Prostate gland (tissue), 2 donors: ENCODE measurements around the gene CSF2.

ENCODE experiments used
- POLR2A ChIP-seq: fragments of 450-650 bp; IDR thresholded peaks from one replicate; pipeline ENCODE4 v1.6.1; 2016; ENCODE audit warnings: antibody characterized with exemption, mild to moderate bottlenecking
- TF ChIP-seq, protein P1 (sequence below), 4 experiments: fragments of 200-600 bp in 2 of 4; fragments of 450-650 bp in 2 of 4; sonication (generic) in 2 of 4; IDR thresholded peaks; 1 replicate in 3 of 4; 2 replicates in 1 of 4; pipeline ENCODE4 v1.5.1; 2016 to 2019; ENCODE audit warnings: antibody characterized with exemption in 4 of 4, mild to moderate bottlenecking in 2 of 4, moderate library complexity in 2 of 4

DNA sequence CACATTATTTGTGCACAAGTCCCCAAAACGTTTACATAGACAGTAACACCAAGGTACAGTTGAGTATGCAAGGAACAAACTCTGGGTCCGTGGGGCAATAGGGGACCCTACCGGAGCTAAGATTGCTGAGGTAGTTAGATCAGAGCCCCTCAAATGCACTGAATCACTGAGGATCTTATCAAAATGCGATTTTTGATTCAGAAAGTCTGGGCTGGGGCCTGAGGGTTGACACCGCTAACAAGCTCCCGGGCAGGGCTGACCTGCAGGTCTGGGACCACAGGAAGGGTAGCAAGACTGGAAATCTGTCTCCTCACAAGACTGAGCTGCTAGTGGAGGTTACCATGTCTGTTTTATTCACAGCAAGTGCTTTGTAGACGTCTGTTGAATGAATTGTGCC lies 14.9 kb upstream of the CSF2 start:
- TF ChIP-seq, protein P1, sequence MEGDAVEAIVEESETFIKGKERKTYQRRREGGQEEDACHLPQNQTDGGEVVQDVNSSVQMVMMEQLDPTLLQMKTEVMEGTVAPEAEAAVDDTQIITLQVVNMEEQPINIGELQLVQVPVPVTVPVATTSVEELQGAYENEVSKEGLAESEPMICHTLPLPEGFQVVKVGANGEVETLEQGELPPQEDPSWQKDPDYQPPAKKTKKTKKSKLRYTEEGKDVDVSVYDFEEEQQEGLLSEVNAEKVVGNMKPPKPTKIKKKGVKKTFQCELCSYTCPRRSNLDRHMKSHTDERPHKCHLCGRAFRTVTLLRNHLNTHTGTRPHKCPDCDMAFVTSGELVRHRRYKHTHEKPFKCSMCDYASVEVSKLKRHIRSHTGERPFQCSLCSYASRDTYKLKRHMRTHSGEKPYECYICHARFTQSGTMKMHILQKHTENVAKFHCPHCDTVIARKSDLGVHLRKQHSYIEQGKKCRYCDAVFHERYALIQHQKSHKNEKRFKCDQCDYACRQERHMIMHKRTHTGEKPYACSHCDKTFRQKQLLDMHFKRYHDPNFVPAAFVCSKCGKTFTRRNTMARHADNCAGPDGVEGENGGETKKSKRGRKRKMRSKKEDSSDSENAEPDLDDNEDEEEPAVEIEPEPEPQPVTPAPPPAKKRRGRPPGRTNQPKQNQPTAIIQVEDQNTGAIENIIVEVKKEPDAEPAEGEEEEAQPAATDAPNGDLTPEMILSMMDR (IDR thresholded peaks at IDR 0.05): no peak
- TF ChIP-seq POLR2A: no peak
